ENCODE results near the gene PLBD1.

PLBD1 gene, protein sequence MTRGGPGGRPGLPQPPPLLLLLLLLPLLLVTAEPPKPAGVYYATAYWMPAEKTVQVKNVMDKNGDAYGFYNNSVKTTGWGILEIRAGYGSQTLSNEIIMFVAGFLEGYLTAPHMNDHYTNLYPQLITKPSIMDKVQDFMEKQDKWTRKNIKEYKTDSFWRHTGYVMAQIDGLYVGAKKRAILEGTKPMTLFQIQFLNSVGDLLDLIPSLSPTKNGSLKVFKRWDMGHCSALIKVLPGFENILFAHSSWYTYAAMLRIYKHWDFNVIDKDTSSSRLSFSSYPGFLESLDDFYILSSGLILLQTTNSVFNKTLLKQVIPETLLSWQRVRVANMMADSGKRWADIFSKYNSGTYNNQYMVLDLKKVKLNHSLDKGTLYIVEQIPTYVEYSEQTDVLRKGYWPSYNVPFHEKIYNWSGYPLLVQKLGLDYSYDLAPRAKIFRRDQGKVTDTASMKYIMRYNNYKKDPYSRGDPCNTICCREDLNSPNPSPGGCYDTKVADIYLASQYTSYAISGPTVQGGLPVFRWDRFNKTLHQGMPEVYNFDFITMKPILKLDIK

GRCh38 chr12:14567351-14568162 lies at the start of gene PLBD1:
Gene PLBD1 (minus strand): TSS chr12:14567883. CDS start chr12:14567696, 187 bp downstream.
- peak; percentile 28 for DNase-seq

DNA sequence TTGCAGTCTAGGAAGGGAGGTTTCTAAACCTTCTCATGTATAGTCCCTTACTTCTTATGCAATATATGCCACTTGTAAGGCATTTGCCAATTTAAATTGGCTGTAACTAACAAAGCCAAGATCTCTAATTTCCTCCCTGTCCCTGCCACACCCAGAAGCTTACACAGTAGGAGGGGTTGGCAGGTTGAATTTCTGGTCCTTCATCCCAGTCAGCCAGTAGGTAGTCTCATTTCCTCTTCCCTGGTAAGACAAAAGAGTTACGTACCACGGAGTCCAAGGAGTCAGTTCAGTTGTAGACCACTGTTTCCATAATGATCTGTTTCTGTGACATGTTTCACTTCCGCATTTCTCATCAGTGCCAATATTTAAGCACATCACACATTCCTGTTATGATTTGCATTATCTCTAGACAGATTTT lies 47.0 kb upstream of the PLBD1 start:
- no peak for DNase-seq

GRCh38 chr12:14613718-14614117 lies 46.0 kb upstream of the PLBD1 start:
- DNase-seq = no peak

GRCh38 chr12:14612898-14613445 lies 45.3 kb upstream of the PLBD1 start:
- DNase-seq = no peak

GRCh38 chr12:14612250-14612649 lies 44.6 kb upstream of the PLBD1 start:
- no peak for DNase-seq

GRCh38 chr12:14611640-14612203 lies 44.0 kb upstream of the PLBD1 start:
- no peak for DNase-seq

GRCh38 chr12:14607568-14607967 lies 39.9 kb upstream of the PLBD1 start:
- no peak for DNase-seq

- DNase-seq = no peak
Observed at GRCh38 chr12:14605401-14605989, 37.8 kb upstream of the PLBD1 start.

- no peak for DNase-seq
Observed at GRCh38 chr12:14601692-14602478, 34.2 kb upstream of the PLBD1 start.

- no peak for DNase-seq
Observed at GRCh38 chr12:14597480-14597879, 29.8 kb upstream of the PLBD1 start.

DNA sequence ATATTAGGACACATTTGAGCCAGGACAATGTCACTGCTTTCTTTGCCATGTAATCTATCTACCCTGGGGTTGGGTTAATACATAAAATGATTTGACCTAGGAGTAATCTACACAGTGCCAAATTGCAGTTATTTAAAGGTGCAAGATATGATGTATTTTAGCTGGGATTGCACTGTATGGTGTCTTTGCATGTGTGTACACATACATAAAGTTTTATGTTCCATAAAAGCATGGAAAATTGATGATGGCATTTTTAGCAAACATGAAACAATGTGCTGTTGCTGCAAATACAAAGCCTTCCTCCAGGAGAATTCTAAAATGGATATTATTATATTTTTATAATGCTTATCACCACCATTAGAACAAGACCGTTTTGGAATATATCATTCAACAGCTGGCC lies 24.0 kb upstream of the PLBD1 start:
- DNase-seq = no peak

DNA sequence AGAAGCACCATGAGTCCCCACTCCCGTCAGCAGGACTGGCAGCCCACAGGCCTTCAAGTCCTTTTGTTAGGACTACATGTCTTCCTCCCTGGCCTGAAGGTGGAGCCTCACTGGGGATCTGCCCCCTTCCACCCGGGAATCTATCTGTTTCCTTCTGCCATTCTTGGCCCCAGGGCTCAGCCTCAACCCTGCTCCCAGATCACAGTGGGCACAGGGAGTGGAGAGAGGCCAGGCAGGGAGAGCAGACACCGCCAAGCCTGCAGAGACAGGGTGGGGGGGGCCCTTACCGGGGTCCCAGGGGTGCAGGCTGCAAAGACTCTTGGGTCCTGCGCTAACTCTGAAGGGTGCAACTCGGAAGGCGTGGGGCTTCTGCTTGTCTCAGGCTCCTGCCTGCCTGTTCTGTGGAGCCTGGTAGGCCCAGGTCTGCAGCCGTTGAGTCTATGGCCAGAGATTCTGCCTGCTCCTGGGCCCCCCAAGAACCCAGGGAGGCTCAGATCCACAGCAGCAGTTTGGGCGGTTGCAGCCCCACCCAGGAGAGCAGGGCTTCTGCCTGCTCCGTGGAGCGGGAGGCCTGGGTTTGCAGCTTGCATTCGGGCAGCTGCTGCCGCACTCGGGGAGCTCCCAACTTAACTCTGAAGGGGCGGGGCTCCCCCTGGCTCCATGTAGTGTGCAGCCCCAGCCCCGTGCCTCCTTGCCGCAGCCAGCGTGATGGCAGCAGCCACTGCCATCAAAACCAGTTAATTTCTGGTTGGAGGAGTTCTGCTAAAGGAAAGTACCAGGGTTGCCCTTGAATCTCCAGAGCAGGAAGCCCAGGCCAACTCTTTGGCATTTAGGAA lies 21.7 kb upstream of the PLBD1 start:
- DNase-seq = no peak

- no peak for DNase-seq
Observed at GRCh38 chr12:14588571-14588970, 20.9 kb upstream of the PLBD1 start.

DNA sequence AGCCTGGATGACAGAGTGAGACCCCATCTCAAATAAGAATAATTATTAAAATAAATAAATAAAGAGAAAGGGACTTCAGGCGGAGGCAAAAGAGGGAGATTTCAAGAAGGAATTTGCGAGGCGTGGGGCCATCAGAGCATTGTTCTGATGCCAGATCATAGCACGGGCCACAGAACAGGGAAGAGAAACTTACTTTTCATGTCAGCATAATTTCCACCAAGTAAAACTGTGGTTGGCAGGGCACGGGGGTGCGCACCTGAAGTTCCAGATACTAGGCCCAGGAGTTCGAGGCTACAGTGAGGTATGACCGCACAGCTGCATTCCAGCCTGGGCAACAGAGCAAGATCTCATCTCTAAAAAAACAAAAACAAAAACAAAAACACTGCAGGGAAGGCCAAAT lies 11.0 kb upstream of the PLBD1 start:
- DNase-seq = no peak

GRCh38 chr12:14577344-14577743 lies 9.7 kb upstream of the PLBD1 start:
- no peak for DNase-seq

GRCh38 chr12:14576896-14577295 lies 9.2 kb upstream of the PLBD1 start:
- no peak for DNase-seq

DNA sequence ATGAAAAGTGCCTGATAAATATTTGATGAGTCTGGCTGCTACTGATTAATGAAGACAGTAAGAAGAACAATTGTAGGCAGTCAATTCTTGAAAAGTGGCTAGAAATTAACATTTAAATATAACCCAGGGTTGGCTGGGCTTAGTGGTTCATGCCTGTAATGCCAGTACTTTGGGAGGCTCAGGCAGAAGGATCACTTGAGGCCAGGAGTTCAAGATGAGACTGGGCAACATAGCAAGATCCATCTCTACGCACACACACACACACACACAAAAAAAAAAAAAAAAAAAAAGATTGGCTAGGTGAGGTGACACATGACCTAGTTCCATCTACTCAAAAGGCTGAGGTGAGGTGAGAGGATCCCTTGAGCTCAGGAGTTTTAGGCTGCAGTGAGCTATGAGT lies 7.9 kb upstream of the PLBD1 start:
- no peak for DNase-seq

- no peak for DNase-seq
Observed at GRCh38 chr12:14573118-14573517, 5.4 kb upstream of the PLBD1 start.

- no peak for DNase-seq
Observed at GRCh38 chr12:14572401-14572800, 4.7 kb upstream of the PLBD1 start.

DNA sequence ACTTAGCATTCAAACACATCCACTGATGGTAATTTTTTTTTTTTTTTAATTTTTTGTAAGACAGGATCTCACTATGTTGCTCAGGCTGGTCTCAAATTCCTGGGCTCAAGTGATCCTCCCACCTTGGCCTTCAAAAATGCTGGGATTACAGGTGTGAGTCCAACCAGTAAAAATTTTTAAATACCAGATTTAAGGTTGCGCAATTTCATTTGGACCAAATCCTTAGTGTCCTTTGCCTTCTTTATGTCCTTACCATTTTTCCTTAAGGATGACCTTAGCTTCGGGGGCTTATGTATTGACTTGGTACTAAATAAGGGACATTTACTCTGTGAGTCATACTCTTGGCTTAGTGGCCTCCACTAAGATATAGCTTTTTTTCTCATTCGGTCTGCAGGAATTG lies 4.1 kb upstream of the PLBD1 start:
- no peak for DNase-seq

DNA sequence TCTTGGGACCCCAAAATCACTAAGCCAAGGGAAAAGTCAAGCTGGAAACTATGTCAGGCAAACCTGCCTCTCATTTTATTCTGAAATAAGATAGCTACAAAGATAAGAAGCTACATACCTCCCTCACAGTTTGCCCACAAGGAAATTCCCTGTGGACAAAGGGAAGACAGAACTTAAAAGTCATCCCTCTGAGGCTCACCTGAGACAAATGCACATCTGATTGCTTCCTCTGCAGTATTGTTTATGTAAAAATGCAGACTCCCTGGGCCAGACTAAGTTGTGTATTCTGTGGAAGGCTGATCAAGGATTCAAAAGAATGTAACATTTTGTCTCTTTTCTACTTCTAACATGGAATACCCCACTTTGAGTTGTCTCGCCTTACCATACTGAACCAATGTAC lies 2.5 kb upstream of the PLBD1 start:
- no peak for DNase-seq
